ENCODE results near the gene CFC1B. TPM values are rescaled to one million over a fixed set of nuclear protein-coding genes. Genes with fewer than 3 reads are reported as not detected.
"Not testable (repeated sequence)": the region's sequence is repeated elsewhere in the genome, so short reads cannot be mapped to it uniquely, and the experiment has no call there.

The CFC1B gene
- not detected in 2 replicates for total RNA-seq

GRCh38 chr2:130520992-130521391 is at the start of gene CFC1B:
CFC1B (plus strand) TSS chr2:130521222; CDS start chr2:130521485, 263 bp downstream.
- DNase-seq, result not testable (repeated sequence)

GRCh38 chr2:130491073-130491472 is 29.9 kb upstream of the CFC1B start:
- DNase-seq, result not testable (repeated sequence)

GRCh38 chr2:130509228-130509627 is 11.8 kb upstream of the CFC1B start, which contains the start of gene POTEI:
POTEI (minus strand) TSS chr2:130509328; CDS start chr2:130509235, 93 bp downstream.
- not testable (repeated sequence) for DNase-seq

- not testable (repeated sequence) for DNase-seq
Observed at GRCh38 chr2:130510807-130511746, 9.9 kb upstream of the CFC1B start.

GRCh38 chr2:130511747-130512451 is 9.1 kb upstream of the CFC1B start:
- DNase-seq, result not testable (repeated sequence)

- DNase-seq, result not testable (repeated sequence)
Observed at GRCh38 chr2:130518516-130519106, 2.4 kb upstream of the CFC1B start.

- not testable (repeated sequence) for DNase-seq
Observed at GRCh38 chr2:130522390-130522789, 1.4 kb downstream of the CFC1B start.

GRCh38 chr2:130527365-130527967 is 6.4 kb downstream of the CFC1B start:
- DNase-seq, result not testable (repeated sequence)

- not testable (repeated sequence) for DNase-seq
Observed at GRCh38 chr2:130529545-130529944, 8.5 kb downstream of the CFC1B start.

GRCh38 chr2:130530212-130530611 is 9.2 kb downstream of the CFC1B start:
- DNase-seq, result not testable (repeated sequence)

- not testable (repeated sequence) for DNase-seq
Observed at GRCh38 chr2:130531225-130531624, 10.2 kb downstream of the CFC1B start.

GRCh38 chr2:130531672-130532071 is 10.7 kb downstream of the CFC1B start:
- not testable (repeated sequence) for DNase-seq

GRCh38 chr2:130536654-130537053 is 15.6 kb downstream of the CFC1B start:
- not testable (repeated sequence) for DNase-seq

GRCh38 chr2:130538271-130538670 is 17.2 kb downstream of the CFC1B start:
- not testable (repeated sequence) for DNase-seq

GRCh38 chr2:130542789-130543188 is 21.8 kb downstream of the CFC1B start:
- DNase-seq, result not testable (repeated sequence)

GRCh38 chr2:130543785-130544528 is 22.9 kb downstream of the CFC1B start:
- not testable (repeated sequence) for DNase-seq

GRCh38 chr2:130544978-130545377 is 24.0 kb downstream of the CFC1B start:
- DNase-seq, result not testable (repeated sequence)

GRCh38 chr2:130548418-130548817 is 27.4 kb downstream of the CFC1B start:
- not testable (repeated sequence) for DNase-seq

GRCh38 chr2:130549475-130549874 is 28.5 kb downstream of the CFC1B start:
- not testable (repeated sequence) for DNase-seq

GRCh38 chr2:130554178-130554577 is 33.2 kb downstream of the CFC1B start:
- DNase-seq, result not testable (repeated sequence)

- DNase-seq, result not testable (repeated sequence)
Observed at GRCh38 chr2:130556441-130556840, 35.4 kb downstream of the CFC1B start.

Data from dermis blood vessel endothelial cell (primary cell).